Middle frontal gyrus (tissue), 1 donor: ENCODE data around the gene DSTN.

Experiments used
- DNase-seq: peaks from one replicate; pipeline ENCODE4 v3.0.0-alpha.2; 2015; ENCODE audit warnings: low spot score; ENCODE audit errors: extremely low spot score

DSTN gene

DNA sequence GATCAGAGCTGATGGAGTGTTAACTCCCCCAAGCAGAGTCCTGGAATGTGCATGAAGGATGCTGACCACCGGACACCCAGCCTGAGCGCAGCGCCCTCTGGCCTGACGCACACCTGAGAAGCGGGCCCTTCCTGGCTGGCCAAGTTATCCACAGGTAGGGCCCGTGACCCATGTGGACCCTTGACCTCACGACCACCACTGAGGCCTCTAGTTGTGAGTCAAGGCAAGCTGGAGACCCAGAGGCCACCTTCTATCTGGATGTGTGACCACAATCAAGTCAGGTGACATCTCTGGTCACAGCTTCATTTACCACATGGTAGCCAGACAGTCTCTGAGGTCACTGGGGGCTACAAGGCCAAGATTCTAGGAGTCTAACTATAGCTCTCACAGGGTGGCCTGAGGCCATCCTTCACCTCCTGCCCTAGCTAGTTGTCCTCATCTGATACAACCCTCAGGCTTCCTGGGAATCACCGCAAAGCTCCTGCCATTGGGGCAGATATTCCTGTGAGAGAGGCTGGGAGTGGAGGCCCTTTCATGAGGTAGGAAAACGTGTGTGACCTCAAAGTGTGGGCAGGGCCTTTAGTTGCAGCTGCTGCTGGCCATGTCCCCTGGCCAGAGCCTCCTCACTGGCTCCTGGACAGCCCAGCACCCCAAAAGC is 53.1 kb downstream of the DSTN start:
- DNase-seq, result no peak

DNA sequence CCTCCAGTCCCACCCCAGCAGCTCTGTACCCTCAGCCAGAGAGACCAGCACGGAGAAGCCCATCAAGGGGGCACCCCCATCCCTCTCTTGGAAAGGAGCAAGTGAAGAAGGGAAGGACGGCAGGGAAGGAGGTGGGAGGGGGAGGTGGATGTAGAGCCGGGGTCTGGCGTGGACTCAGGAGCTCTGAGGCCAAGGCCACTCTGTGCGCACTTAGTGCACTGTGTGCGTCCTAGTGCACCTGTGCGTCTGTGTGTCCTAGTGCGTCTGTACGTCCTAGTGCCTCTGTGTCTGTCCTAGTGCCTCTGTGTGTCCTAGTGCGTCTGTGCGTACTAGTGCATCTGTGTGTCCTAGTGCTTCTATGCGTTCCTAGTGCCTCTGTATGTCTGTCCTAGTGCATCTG is 54.2 kb downstream of the DSTN start:
- DNase-seq, result no peak

DNA sequence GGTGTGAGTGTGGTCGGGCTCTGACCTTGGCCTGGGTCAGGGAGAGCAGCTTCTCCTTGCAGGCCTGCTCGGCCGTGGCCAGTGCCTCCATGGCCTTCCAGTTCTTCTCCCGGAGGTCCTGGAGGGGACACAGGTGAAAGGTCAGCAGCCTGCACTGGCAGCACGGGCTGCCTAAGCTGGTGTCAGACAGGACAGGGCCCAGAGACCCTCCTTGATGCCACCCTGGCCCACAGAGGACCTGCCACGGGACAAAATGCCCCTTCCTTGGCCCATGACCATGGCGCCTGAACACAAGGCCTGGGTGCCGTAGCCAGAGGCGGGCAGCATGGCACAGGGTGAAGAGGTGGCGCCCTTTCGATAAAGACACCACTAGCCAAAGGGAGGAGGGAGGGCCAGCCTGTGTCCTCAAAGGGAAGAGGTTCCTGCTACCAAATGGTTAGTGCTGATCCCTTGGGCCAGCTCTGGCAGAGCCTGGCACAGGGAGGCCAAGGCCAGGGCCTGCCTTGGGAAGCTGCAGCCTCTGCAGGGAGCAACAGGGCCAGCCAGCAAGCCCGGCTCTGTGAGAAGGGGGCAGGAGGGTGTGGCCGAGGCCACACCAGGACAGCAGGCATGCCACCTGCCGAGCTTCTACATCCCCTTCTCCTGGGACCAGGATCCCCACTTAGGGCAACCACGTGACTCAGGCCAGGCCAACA is 54.8 kb downstream of the DSTN start:
- no peak for DNase-seq

DNA sequence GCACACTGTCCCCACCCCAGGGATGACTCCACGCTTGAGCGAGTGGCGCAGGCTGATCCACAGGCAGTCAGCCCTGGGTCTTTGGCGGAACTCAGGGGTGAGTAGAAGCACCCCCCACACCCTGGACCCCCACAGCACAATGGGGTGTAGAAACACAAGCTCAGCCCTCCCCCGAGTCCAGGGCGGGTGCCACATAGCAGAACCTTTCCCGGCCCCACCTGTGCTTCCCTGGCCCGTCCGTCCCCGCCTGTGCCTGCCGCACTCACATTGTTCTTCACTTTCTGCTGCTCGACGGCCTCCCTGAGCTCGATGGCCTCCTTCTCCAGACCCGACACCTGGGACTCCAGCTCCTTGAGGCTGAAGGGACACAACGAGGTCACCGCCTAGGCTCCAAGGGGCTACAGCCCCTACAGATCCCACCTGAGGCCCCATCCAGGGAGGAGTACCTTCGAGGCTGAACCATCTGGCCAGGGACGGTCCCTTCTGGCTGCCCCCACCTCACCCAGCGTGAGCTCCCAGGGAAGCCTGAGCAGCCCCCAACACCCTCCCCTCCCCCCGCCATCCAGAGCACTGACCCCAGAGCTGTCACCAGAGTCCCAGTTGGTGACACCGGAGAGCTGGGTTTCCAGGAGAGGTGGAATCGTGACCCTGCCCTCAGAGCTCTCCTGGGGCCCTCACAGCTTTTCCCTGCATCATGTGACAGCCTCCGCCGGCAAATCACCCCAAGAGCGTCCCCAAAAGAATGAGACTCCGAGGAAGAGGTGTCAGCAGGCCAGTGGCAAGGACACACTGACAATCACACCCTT is 55.6 kb downstream of the DSTN start:
- no peak for DNase-seq

DNA sequence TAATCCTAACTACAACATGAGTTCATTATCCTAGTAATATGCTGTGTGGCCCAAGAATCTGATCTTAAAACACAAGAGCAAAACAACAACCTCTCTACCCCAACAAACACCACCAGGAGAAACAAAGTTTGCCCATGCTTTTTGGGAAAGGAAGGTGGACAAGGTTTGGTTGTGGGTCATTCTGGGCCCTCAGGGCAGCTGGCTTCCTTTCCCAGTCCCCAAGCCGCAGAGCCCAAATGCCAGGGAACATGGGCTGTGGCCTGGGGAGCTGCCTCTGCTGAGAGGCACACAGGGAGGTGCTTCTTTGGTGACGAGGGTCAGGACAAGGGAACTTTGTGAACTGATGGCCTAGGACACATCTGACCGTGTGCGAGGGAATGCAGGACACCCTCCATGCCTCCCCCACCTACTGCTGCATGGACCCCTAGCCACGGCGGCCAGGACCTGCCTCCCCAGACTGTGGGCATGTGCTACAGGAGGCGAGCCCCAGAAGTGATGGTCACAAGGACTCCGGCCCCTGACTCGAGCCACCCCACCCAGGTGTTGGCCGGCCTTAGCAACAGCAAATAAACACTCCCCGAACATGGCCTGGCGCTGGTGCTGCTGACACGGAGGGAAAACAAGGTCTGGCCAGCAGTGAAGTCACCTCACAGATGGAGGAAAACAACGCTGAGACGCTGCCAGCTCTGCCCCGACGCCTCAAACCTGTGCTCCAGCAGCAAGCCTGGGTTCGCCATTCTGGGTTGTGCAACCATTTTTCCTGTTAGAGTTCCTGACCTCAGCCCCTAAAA is 56.5 kb downstream of the DSTN start:
- DNase-seq, result no peak

DNA sequence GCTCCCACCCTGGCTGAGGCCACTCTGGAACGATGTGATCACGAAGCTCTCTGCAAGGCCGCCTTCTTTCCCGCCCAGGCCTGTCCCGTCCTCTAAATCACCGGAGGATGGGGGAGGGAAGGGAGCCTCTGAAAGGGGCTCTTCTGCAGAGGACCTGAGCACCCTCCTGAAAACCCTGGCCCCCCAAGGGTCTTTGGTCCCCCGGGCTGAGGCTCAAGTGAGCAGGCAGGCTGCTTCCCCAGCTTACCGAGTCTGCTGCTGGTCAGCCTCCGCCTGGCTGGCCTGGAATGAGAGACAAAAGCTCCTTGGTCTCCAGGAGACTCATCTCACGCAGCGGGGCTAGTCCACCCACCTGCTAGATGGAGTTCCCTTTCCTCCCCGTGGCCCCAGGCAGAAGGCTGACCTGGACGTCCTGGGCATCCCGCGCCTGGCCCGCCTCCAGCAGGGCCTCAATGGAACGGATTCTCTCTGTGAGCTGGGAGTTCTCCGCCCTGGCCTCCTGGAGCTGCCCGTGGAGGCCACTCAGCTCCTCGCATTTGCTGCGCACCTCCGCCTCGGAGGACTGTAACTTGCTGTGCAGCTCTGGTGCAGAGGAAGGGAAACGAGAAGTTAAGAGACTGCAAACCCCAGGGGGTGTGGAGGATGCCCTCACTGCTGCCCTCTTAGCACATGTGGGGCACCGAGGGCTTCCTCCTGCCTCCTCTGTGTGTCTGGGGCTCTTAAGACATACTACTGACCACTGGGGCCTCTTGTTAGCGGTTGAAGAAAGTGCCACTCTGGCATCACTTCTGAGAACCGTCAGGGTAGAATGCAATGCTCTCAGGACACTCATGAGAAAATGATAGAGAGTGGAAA is 57.5 kb downstream of the DSTN start:
- no peak for DNase-seq

DNA sequence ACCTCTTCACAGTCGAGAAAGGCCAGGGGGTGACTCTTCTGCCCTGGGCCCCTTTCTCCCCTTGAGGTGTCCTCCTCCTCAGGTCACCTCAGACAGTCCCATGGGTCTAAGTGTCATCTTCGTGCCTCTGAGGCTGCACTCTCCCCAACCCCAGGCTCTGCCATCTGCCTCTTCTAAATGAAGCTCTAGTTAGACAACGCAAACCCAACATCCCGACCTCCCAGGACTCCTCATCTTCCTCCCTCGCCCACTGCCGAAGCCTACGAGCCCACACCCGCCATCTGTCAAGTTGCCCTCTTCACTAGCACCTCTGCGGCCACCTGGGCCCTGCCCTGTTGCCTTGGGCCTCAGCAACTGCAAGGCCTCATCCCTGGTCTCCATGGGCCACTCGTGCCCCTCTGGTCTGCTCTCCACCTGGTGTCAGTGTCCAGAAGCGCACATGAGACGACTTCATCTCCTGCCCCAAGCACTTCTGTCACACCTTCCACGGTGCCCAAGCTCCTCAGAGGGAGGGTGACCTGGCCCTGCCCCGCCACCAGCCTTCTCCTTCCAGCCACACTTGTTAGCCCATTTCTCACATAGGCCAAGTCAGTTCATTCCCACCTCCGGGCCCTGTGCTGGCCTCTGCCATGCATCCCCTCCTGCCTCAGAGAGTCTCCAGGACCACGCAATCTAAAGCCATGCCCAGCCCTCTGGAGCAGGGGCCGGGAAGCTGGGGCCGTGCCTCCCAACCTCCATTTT is 58.4 kb downstream of the DSTN start:
- no peak for DNase-seq

DNA sequence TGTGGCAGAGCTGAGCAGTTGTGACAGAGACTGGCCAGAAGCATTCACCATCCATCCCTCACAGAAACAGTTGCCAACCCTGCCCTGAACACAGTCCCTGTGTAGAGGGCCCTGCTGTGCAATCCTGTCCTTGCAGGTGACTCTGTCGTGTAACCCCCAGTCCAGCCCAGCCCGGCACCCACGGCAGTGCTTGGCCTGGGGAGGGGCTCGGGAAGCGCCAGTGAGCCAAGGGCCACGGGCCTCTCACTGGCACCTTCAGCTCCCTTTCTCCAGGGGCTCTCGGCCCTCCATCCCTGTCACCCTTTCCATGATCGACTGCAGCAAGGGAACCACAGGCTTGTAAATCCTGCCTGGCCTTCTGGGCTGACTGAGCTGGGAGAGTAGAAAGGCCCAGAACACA is 59.1 kb downstream of the DSTN start:
- no peak for DNase-seq

DNA sequence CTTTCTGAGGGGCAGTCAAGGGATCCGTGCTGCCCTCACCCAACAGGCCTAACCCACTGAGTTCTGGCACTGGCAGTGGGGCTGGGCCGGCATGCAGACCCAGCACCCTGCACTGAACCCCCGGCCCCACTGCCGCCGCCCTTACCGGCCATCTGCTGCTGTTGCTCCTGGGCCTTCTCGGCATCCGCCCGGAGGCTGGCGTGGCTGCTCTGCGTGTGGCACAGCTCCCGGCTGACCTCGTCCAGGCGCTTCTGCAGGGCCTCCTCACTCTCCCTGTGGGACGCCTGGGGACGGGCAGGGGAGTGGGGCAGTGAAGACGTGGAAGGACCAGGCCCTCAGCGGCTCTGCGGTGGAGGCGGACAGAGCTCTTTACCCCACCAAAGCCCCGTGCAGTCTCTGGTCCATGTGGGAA is 59.8 kb downstream of the DSTN start:
- no peak for DNase-seq

DNA sequence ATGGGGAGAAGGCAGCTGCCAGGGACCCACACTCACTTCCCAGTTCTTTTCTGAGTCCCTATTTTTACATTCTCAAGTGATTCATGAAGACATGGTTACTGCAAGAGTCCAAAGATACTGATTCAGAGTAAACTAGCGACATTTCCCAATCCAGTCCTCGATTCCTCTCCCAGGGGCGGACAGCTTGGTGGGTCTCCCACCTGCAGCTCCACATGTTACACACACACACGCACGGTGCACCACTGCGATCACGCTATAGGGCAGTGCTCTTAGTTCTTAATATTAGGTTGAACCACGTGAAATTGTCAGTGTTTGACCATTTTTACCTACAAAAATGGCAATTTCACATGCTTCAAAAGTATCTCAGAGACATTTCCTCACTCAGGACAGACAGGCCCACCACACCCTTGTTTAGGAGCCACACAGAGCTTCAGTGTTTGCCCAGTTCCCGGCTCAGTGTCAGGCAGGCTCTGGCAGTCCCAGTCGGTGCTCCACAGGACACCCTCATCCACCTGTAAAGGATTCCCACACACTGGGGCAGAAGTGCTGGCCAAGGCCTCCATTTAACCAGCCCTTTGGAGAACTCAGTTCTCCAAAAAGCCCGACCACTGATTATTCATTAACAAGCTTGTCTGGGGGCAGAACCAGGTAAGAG is 60.4 kb downstream of the DSTN start:
- no peak for DNase-seq

DNA sequence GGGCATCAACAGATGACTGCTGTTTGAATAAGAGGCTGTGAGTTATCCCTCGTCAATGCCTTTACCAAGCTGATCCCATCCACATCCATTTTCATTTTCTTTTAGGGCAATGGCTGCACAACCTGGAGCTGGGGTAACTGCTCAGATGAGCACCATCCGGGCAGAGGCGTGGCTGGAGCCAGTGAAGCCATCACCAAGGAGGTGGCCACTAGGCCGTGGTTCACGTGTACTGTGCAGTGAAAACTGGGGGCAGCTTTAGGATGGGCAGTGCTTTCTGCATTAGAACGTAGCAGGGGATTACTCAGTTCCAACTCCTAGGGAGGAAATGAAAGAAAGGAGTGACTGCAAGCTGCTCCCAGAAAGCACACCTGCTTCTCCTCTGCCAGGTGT is 60.9 kb downstream of the DSTN start:
- no peak for DNase-seq

DNA sequence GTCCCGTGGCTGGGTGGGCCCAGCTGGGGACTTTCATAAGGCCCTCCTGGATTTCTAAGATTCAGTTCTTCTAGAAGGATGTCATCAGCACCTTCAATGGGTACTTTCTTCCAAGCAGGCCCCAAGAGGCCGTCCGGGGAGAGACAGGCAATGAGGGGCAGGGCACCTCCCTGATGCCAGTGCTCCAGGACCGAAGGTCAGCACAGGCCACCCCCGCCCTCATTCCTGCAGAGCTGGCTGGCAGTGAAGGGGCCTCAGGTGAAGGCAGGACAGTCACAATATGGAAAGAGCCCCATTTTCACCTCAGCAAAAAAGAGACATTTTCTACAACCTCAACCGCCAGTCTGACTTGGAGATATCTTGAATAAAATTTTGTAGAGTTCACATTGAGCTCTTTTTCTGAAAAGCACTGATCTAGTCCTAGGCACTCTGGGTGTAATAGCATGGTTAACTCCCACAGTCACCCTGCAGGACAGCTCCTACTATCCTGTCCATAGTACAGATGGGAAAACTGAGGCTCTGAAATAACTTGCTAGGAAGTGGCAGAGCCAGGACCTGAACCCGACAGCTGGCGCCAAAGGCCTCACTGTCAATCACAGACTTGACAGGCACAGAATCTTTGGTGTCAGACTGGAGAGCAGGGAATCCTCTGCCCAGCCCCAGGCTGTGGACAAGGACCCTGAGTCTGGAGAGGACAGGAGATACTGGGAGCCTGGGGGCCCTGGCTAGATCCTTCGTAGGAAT is 61.9 kb downstream of the DSTN start:
- no peak for DNase-seq

DNA sequence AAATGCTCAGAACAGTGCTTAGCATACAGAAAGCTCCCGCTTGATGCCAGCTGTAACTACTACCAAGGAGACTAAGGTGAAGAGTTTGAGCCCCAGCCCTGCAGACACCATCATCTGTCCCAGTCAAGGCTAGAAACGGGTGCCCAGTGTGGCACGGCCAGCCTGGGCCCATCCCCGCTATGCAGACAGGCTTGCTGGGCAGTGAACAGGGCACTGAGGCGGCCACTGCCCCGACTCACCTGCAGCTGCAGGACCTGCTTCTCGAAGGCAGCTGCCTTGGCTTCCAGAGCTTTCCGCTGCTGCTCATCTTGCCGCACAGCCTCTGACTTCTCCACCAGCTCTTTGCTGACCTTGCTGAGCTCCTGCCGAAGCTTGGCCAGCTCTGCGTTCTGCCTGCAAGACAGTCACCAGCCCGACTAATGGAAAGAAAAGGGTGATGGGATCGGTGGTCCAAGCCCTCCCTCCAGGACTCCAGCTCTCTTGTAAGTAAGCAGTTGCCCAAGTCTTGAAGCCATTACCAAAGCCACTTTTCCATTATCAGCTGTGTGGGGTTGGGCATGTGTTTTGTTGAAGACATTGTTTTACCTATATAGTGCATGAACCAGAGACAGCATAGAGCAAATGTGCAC is 63.5 kb downstream of the DSTN start:
- no peak for DNase-seq

DNA sequence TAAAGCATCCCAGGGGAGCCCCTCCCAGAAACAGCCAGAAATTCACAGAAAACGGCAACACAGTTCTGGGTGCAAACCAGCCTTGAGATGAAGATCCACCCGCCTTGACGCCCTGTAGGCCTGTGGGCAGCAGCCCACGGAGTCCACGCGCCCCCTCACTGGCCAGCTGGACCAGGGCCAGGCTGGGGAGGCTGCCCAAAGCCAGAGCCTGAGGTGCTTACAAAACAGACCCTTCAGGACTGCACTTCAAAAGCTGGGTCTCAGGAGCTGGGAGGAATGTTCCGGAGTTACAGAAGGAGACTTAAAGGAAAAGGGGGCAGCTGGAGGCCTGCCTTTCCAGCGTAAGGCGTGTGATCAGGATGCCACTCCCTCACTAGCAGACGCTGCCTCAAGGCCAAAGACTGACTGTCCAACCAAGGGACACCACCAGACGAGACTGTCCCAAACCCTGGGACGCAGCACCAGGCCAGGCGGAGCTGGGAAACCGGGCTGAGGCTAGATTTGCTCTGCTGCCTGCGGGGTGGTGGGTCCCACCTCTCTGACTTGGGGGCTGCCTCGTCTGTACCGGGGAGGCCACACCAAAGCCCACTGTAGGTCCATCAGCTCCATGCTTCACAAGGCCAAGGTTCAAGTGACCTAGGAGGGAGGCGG is 64.1 kb downstream of the DSTN start:
- no peak for DNase-seq

DNA sequence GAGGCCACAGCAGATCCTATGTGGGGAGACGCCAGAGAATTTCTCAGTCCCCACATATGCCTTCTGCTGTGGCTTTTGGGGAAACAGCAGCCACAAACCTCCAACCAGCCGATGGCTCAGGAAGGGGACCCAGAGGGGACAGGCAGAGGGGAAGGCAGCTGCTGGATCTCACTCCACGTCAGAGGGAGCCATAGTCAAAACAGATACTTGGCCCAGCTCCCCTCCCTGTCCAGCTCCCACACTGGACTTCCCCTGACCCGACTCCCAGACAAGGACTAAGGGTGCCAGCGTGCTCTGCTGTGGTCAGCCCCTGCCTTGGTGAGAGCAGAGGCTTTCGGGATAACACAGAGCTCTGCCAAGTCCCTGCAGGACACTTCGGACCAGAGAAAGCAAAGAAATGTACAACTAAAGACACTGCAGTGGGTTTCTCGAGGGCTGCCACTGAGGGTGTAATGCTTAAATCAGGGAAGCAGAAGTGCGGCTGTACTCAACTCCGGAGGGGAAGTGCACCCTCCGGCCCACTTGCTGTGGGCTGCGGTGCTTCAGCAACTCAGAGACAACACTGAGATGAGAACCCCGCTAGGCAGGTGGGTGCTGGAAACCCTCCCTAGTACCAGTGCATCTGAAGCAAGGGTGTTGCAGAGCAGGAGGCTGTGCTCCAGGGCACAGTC is 64.9 kb downstream of the DSTN start:
- DNase-seq, result no peak

DNA sequence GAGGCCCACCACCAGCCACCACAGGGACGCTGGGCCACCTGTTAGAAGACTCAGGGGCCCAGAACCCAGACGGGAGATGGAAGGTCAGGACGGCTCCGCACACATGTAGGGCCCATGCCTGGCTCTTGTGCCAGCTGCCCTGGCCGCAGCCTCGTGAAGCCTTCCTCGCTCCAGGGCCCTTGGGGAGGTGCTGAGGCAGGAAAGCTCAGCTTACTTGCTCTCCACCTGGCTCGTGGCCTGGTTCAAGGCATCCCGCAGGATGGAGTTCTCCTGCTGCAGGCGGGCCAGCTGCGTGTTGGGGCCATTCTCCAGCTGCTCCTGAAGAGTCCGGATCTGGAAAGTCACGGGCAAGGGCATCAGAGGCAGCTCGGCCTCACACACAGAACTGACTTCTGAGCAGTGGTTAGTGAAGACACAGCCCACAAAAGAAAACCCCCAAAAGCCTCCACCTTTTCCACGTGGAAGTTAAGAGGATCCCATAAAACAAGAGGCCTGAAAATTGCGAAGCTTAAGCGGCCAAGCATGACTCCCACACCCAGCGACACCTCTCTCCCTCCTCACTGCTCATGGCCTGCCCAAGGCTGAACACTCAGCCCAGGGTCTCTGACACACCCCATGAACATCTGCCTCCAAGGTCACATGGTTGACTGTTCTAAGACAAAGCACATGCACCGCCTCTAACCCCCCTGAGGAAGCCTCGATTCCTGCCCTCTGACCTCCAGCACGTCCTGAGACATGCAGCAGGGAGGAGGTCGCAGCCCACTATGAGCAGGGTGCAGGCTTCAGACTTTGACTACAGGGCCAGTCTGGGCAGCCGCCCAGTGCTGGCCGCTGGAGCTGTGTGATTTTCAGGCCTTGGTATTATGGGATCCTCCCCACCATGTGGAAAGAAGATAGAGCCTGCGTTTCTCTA is 65.7 kb downstream of the DSTN start:
- DNase-seq, result no peak
